Activated T-cell treated with anti-CD3 and anti-CD28 coated beads for 48 hours (primary cell): Measurements from ENCODE around the gene FRMD5.
"Not testable (repeated sequence)": the region's sequence is repeated elsewhere in the genome, so short reads cannot be mapped to it uniquely, and the experiment has no call there.

Experiments used
- DNase-seq: peaks from one replicate; pipeline ENCODE4 v3.0.0-alpha.2; 2020; ENCODE audit warnings: low read depth

FRMD5 gene

GRCh38 chr15:44092221-44092620 lies 102.8 kb downstream of the FRMD5 start:
- no peak for DNase-seq

GRCh38 chr15:44087578-44088465 lies 107.2 kb downstream of the FRMD5 start:
- no peak for DNase-seq

GRCh38 chr15:44084770-44085169 lies 110.3 kb downstream of the FRMD5 start:
- DNase-seq = no peak

GRCh38 chr15:44084171-44084570 lies 110.9 kb downstream of the FRMD5 start:
- DNase-seq = no peak

- no peak for DNase-seq
Measured at GRCh38 chr15:44082558-44083157, 112.4 kb downstream of the FRMD5 start.

- DNase-seq = no peak
Measured at GRCh38 chr15:44081026-44082013, 113.8 kb downstream of the FRMD5 start.

GRCh38 chr15:44075535-44075934 lies 119.5 kb downstream of the FRMD5 start:
- DNase-seq = no peak

GRCh38 chr15:44069489-44069888 lies 125.6 kb downstream of the FRMD5 start:
- DNase-seq = no peak

GRCh38 chr15:44068347-44068746 lies 126.7 kb downstream of the FRMD5 start:
- no peak for DNase-seq

- peak; percentile 41 for DNase-seq
Measured at GRCh38 chr15:44066211-44066827, 128.8 kb downstream of the FRMD5 start.

- DNase-seq = no peak
Measured at GRCh38 chr15:44064706-44065105, 130.4 kb downstream of the FRMD5 start.

- no peak for DNase-seq
Measured at GRCh38 chr15:44058126-44058525, 136.9 kb downstream of the FRMD5 start.

- no peak for DNase-seq
Measured at GRCh38 chr15:44045661-44046060, 149.4 kb downstream of the FRMD5 start.

- DNase-seq = no peak
Measured at GRCh38 chr15:44045217-44045616, 149.9 kb downstream of the FRMD5 start.

- no peak for DNase-seq
Measured at GRCh38 chr15:44038755-44039191, 156.3 kb downstream of the FRMD5 start.

- no peak for DNase-seq
Measured at GRCh38 chr15:44035781-44036699, 159.0 kb downstream of the FRMD5 start.

GRCh38 chr15:44034933-44035624 lies 160.0 kb downstream of the FRMD5 start:
- no peak for DNase-seq

- DNase-seq = no peak
Measured at GRCh38 chr15:44034334-44034733, 160.7 kb downstream of the FRMD5 start.

GRCh38 chr15:44033894-44034293 lies 161.2 kb downstream of the FRMD5 start:
- no peak for DNase-seq

GRCh38 chr15:44032820-44033219 lies 162.3 kb downstream of the FRMD5 start:
- DNase-seq = not testable (repeated sequence)
